Smooth muscle cell of bladder (primary cell): ENCODE results near the gene FXYD3. TPM values are rescaled to one million over a fixed set of nuclear protein-coding genes. Genes with fewer than 3 reads are reported as not detected.

Experiments used
- total RNA-seq: library from RNA; depleted of rRNA; stranded (reverse); fragments of >200 nt; gene quantifications from 2 replicates; pipeline ENCODE4 v1.2.3, GENCODE V29; 2014

The FXYD3 gene, protein sequence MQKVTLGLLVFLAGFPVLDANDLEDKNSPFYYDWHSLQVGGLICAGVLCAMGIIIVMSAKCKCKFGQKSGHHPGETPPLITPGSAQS
- total RNA-seq: 0.37 TPM in 1 of 2 replicates, not detected in the other

DNA sequence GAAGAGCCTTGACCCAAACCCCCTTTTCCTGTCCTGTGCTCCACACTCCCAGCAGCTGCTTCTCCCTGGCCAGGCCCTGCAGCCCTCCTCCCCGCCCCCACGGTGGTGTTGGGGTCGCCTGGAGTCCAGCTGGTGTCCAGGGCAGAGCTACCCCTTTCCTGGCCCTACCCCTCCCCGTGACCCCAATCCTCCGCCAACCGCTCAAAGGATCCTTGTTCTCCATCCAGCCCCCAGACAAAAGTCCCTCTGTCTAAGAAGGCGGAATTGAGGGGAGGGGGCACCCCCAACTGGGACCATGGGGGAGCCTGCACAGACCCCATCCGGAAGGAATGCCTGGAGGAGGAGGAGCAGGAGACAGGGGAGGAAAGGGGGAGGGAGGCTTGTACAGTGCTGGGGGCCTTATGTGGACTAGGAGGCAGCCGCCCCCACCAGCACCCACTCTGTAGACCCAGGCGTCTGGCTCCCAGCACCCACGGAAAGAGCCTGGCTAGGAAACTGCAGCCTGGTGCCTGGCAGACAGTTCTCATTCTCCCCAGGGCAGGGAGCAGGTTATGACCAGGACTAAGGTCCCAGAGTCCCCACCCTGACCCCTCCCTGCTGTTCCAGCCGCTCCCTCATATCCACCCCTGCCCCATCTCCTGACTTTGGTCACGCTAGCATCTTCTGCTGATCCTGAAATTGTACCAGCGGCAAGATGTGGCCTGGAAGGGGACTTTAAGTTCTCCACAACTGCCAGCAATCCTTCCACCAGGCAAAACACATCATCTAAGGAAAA lies at the start of gene FXYD3:
TSS of gene FXYD3 (plus strand) at position 647 of the 775 bp plus-strand sequence. CDS start 3,554 bp downstream, outside the sequence.

DNA sequence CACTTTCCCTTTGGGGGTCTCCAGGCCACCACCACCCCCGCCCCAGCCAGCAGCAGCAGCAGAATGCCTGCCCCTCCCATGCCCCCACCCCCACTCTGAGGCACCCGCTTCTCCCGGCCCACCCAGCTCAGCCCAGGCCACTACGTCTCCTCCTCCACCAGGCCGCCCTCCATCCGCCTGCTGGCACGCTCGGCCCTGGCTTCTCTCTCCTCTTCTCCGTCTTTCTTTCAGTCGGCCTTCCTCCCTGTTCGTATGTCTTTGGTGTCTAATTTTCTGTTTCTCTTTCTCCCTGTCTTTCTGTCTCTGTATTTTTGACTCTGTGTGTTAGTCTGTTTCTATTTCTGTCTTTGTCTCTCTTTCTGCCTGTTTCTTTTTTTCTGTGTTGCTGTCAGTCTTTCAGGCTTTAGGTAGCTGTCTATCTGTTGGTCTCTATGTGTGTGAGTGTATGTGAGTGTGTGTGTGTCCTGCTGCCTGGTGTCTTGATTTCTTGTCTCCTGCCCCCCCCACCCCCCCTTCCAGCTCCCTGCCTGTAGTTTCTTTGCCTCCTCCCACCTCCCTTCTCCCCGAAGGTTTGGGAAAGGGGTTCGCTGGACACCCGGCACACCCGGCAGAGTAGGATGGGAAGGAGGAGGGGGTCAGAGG lies 19.1 kb downstream of the FXYD3 start, which contains the start of gene LGI4:
TSS of gene LGI4 (minus strand) at position 459 of the 642 bp plus-strand sequence. CDS start at position 80, 379 bp downstream.

DNA sequence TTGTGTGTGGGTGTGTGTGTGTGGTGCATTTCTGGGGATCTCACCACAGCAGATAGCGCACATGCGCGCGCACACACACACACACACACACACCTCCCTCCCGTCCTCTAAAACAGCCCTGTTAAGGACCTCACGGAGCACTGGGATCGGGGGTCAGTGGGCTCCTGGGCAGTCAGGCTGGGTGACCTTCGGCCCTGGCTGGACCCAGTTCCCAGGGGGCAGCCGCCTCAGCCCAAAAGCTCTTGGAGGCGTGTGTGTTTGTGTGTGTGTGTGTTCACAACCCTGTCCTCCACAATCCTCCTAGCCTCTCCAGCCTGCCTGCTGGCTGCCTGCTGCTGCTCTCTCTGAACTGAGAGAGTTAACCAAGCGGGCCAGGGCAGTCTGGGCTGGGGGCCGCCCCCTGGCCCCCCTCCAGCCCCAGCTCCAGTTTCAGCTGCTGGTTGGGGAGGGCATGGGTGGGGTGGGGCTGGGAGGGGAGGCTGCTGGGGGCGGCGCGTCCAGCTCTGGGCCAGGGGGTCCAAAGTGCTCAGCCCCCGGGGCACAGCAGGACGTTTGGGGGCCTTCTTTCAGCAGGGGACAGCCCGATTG lies 22.8 kb downstream of the FXYD3 start, which contains the start of gene FXYD1:
TSS of gene FXYD1 (plus strand) at position 520 of the 588 bp plus-strand sequence. CDS start 1,256 bp downstream, outside the sequence.

DNA sequence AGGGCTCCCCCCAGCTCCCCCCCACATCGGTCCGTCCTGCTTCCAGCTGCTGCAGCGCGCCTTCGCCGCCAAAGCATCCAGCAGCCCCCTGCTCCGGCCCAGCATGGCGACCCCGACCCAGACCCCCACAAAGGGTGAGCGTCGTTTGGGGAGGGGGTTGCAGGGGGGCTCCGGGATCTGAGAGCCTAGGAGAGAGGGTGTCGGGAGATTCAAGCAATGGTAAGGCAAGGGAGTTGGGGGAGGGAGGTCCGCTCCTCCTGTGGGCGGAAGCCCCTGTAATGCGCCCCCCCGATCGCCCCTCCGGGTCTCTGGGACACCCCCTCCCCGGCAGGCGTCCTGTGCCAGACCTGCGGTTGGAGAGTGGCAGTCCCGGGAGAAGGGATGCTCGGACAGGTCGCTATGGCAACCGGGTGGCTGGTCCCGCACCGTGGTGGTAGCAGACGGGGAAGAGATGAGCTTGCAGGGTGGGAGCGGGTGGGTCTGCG lies 27.6 kb downstream of the FXYD3 start, which contains the start of gene FXYD7:
TSS of gene FXYD7 (plus strand) at position 25 of the 485 bp plus-strand sequence. CDS start at position 104, 79 bp downstream.

DNA sequence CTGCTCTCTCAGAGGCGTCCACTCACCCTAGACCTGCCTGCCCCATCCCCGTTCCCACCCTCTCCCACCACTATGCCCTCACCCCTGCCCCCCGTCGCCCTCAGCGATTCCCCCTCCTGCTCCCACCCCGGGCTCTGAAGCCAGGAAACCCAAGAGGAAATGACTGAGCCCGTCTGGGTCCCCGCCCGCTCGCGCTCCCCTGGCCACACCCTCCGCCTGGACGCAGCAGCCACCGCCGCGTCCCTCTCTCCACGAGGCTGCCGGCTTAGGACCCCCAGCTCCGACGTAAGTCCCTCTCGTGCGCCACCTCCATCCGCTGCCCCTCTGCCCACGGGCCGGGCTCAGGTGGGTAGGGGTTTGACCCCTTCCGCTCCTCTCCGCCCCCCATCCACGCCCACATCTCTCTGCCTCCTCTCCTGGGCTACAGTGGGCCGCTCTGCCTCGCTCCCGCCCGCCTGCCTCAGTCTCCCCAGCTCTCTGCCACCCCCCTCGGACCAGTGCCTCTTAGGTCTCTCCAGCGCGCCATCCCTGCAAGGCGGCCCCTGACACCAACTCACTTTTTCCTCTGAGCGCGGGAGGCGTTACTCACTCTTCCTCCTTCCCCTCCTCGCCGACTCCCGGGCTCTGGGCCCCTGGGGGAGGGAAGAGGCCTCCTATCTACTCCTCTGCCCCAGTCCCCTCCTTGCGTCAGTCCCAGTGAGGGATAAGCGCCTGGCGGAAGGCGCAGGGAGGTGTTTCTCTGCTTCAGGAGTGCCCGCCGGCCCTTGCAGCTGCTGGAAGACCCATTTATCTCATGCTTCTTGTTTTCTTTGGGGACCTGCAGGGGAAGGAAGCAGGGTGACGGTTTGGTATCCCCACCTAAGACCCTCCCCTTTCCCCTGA lies 39.1 kb downstream of the FXYD3 start, which contains the start of gene FXYD5:
TSS of gene FXYD5 (plus strand) at position 211 of the 882 bp plus-strand sequence. CDS start 816 bp downstream, outside the sequence.

Other genes with a start within 250 kb of the FXYD3 start
- gene ZNF30, start 188.9 kb upstream of the FXYD3 start, total RNA-seq: 2.2 and 2.3 TPM in 2 replicates
- gene ZNF792, start 151.6 kb upstream of the FXYD3 start, total RNA-seq: 3.7 and 4.2 TPM in 2 replicates
- 22.7 and 24.0 TPM in 2 replicates for gene GRAMD1A, start 115.5 kb upstream of the FXYD3 start, total RNA-seq
- gene SCN1B, start 85.4 kb upstream of the FXYD3 start, total RNA-seq: 6.0 and 8.1 TPM in 2 replicates
- gene HPN, start 74.1 kb upstream of the FXYD3 start, total RNA-seq: under 0.01 and 0.18 TPM in 2 replicates
- gene LGI4, start 19.2 kb downstream of the FXYD3 start, total RNA-seq: 0.28 and 0.46 TPM in 2 replicates
- gene FXYD1, start 23.0 kb downstream of the FXYD3 start, total RNA-seq: 2.4 and 2.6 TPM in 2 replicates
- gene FXYD7, start 27.4 kb downstream of the FXYD3 start, total RNA-seq: not detected in 2 replicates
- gene FXYD5, start 38.9 kb downstream of the FXYD3 start, total RNA-seq: 24.1 and 24.6 TPM in 2 replicates
- not detected in 2 replicates for gene FAM187B, start 112.9 kb downstream of the FXYD3 start, total RNA-seq
- 0.28 and 0.55 TPM in 2 replicates for gene LSR, start 133.2 kb downstream of the FXYD3 start, total RNA-seq
- 37.0 and 55.7 TPM in 2 replicates for gene USF2, start 153.1 kb downstream of the FXYD3 start, total RNA-seq
- under 0.01 TPM in 2 replicates for gene HAMP, start 166.7 kb downstream of the FXYD3 start, total RNA-seq
- not detected in 2 replicates for gene MAG, start 176.3 kb downstream of the FXYD3 start, total RNA-seq
- gene CD22, start 213.4 kb downstream of the FXYD3 start, total RNA-seq: 0.09 and 0.14 TPM in 2 replicates
- not detected in 2 replicates for gene FFAR1, start 232.1 kb downstream of the FXYD3 start, total RNA-seq
- gene FFAR3, start 242.6 kb downstream of the FXYD3 start, total RNA-seq: 0.09 and 0.14 TPM in 2 replicates